Head of caudate nucleus (tissue), 42 donors: ENCODE results near the gene GNLY.

Experiments used
- DNase-seq, 42 donors: peaks; one replicate each; pipeline versions ENCODE4 v3.0.0 to v3.0.0-alpha.2; 2020 to 2021; ENCODE audit warnings: mixed read lengths in 7 of 42
- intact Hi-C: fragments of 100-400 bp; cut with DNase I; formaldehyde crosslinking; loops from one replicate; pipeline ENCODE4 v1.15.0; 2022

Gene GNLY

DNA sequence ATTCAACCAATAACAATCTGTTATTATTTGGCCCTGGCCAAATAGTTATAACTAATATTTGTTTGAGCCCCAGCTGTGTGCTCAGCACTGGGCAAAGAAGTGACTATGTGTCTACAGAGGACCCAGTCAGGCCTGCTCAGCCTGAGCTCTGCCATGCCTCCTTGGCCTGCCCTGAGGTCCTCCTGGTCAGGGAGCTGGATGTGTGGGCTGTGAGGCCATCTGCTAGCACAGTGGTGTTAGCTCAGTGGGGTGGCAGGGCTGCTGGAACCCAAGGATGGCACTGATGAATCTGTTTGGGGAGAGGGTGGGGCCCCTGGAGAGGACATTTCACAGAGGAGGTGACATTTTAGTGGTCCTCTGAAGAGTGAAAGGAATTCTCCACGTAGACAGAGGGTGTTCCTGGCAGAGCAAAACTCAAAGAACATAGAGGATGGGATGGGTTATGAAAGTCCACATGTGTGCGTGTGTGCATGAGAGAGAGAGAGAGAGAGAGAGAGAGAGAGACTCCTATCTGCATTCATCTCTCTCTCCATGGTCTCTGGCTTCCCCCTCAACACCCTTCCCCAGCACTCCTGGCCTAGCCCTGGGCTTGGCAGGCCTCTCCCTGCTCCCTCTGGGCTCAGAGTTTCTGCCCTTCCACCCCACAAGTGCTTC is 38.4 kb downstream of the GNLY start:
- no peak for DNase-seq
- intact Hi-C loops: no loop called here

DNA sequence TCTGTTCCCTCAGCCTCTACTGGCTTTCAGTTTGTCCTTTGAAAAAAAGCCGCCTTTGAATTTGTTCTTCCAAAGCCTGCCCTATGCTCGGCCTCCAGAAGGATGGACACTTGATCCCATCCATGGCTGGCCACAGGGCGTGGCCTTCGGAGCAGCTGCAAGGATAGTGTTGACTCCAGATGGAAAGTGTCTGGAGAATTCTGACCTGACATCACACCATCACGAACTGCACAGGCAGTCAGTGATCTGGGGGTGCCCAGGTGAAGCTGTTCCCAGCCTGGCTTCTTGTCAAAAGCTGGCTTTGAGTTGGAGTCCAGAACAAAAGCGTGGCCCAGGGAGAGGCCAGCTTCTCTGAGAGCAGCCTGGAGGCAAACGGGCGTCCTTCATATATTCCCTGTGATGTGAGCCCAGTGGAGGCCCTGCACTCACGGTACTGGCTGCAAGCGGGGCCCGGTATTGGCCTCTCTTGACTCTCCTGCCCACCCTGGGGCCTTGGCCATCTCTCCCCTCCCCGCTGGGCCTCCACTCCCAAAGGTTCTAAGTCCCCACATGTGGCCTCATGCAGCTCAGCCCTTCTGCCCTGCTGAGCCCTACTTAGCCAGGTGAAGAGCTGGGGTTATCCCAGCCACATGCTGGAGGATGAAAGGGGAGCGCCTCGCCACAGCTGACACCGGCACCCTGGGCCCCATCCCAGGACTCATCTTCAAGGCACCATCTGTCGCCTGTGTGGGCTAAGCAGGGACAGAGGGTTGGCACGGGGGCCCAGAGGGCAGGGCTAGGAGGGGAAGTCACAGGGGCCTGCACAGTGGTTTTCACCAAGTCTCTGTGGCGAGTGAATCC is 39.2 kb downstream of the GNLY start:
- DNase-seq: no peak
- intact Hi-C loops: no loop called here

GRCh38 chr2:85734015-85734414 is 39.9 kb downstream of the GNLY start:
- DNase-seq: peak in 7 of 42 donors; percentile 5 to 70 (median 53)
- intact Hi-C loops: no loop called here

DNA sequence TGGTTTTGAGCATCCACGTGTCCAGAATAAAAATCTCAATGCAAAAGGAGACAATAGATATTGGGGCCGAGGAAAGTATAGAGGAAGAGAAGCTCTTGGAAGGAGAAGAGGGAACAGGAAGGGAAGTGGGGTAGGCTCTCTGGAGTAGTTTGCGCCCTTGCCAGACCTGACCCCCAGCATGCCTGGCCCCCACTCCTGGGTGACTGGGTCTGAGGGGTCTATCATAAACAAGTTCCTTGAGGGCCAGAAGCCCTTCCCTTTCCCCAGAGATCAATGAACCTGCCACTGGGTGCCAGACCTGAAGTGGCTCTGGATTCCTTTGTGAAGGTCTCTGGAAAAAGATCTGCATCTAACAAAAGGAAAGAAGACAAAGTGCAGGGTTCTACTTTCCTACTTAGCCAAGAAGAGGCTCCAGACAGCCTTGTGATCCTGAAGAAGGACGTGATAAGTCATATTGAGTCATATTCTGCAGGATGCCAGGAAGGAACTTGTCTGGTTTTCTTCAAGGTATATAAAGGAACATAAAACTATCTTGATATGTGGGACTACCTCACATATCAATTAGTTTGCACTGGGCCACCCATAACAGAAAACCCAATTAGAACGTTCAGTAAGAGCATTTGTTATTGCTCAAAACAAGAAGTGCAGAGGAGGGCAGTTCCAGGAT is 40.9 kb downstream of the GNLY start:
- no peak for DNase-seq
- intact Hi-C loops: no loop called here

DNA sequence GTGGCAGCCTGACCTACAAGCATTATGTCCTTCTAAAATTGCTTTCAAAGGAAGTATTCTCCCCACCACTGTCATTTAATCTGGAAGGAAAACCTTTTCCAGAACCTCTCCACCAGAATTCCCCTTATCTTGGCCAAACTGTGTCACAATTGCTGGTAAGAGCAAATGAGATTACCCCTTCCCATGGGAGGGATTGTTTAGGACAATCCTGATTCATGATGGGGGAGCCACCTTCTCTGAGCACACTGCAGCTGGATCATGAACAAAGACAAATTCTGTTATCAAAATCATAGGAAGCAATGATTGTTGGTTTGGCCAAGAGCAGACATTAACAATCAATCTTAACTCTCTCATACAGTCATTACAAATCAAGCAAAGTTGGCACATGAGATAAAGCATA is 41.5 kb downstream of the GNLY start:
- no peak for DNase-seq
- intact Hi-C loops: no loop called here

DNA sequence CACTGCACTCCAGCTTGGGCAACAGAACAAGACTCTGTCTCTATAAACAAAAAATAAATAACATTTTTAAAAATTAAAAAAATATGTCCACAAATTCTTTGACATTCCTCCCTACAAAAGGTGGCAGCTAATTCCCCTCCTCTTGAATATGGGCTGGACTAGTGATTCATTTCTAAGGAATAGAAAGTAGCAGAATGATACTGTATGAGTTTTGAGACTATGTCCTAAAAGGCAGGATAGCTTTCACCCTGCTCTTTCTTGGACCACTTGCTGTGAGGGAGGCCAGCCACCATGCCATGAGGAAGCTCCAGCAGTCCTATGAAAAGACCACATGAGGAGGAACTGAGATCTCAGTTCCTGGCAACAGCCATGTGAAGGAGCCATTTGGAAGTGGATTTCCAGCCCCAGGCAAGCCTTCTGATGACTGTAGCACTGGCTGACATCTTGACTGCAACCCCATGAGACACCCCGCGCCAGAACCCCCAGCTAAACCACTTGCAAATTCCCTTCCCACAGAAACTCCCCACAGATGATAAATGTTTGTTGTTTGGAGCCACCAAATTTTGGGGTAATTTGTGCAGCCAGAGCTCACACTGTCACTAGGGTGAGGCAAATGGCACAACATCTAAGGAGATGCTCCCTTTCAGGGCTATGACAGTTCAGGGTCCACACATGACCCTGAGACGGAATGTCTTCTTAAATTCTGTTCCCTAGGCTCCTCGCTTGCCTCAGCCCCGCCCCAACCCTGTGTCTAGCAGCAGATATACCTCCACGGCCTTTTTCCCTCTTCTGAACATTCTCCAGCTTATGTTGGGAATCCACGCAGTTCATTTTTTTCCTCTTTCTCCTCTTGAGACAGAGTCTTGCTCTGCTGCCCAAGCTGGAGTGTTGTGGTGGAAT is 42.5 kb downstream of the GNLY start:
- intact Hi-C loops: no loop called here
- no peak for DNase-seq

DNA sequence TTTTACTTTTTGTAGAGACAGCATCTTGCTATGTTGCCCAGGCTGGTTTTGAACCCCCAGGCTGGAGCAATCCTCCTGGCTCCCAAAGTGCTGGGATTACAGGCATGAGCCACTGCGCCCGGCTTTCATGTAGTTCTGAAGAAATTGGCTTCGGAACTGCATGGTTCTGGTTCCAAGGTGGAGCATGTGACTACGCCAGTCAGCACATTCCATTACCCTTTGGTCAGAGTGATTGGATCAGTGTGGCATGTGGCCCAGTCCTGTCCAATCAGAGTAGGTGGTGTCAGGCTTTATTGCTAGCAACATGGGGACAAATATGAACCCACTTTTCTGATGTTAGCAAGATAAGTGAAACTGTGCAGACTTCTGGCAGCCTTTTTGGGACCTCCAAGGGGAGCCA is 43.3 kb downstream of the GNLY start:
- intact Hi-C loops: no loop called here
- DNase-seq: peak in 6 of 42 donors; percentile 23 to 76 (median 44)

DNA sequence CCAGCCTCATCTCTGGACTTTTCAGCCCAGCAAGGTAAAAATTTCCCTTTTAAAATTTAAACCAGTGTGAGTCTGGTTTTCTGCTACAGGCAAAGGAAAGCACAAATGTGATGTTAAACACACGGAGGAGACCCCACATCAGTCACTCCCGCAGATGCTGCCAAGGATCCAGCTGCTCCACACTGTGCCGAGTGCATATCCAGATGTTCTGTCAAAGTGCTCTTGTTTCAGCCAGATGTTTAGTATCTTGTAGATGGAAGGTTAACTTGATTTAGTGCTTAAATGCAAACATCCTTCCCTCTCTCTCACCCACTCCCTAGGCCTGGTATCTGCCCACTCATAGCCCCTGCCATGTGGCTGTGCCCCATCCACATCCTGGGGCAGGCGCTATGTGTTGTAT is 43.8 kb downstream of the GNLY start:
- no peak for DNase-seq
- intact Hi-C loops: no loop called here

DNA sequence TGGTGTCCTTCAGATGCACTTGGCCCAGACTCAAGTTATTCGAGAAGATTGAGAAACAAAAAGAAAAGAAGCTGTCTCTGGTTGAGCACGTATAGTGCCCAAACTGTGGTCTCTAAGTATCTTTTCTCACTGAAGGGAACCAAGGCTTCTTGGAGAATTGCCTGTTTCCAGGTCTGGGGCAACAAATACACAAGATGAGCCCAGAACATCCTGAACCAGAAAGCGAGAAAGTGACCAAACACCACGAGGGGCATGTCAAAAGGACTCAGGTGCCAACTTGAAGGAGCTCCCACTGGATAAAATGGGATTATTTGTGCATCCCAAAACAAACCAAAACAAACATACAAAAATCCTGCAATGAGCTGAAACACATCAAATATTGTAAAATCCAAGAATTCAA is 46.0 kb downstream of the GNLY start:
- DNase-seq: no peak
- intact Hi-C loops: loop anchor here (5.0 kb wide), 2 partner anchors 57 to 147 kb away; partner anchors contain the start of gene ST3GAL5

GRCh38 chr2:85741211-85741832 is 47.2 kb downstream of the GNLY start:
- intact Hi-C loops: loop anchor here (5.0 kb wide), 2 partner anchors 56 to 146 kb away; partner anchors contain the start of gene ST3GAL5
- peak in 3 of 42 donors; percentile 31 to 48 (median 48) for DNase-seq

DNA sequence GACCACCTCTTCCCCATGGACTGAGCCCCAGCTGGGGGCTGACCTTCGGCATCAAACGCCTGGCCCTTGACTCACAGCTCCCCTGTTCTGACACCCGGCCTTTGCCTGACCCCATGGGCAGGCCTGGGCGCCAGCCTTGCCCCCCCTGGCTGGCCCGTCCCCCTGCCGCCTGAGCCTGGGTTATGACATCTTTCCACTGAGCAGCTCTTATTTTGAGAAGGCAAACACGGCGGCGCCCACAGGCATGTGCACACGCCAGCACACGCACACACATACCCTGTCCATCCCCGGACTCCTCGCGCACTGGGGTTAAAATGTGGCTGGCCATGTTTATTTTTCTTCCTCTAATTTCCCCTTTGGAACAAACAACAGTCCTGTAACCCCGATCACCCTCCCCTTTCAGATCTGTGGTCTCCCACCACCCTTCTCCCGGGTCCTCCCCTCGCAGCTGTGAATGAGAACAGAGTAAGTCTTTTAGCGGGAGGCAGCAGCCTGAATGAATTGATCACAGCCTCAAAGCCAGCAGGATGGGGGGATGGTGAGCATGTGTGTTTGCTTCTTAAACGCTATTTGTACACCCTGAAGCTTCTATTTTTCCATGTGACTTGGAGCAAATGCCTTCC is 47.8 kb downstream of the GNLY start:
- DNase-seq: peak; percentile 55 to 92 (median 80)
- intact Hi-C loops: loop anchor here (5.0 kb wide), 2 partner anchors 55 to 145 kb away; partner anchors contain the start of gene ST3GAL5

GRCh38 chr2:85743304-85743978 is 49.3 kb downstream of the GNLY start:
- intact Hi-C loops: loop anchor here (5.0 kb wide), 2 partner anchors 54 to 144 kb away; partner anchors contain the start of gene ST3GAL5
- peak in 8 of 42 donors; percentile 43 to 68 (median 58) for DNase-seq

GRCh38 chr2:85744055-85744454 is 49.9 kb downstream of the GNLY start:
- intact Hi-C loops: loop anchor here (5.0 kb wide), 2 partner anchors 53 to 143 kb away; partner anchors contain the start of gene ST3GAL5
- DNase-seq: no peak

DNA sequence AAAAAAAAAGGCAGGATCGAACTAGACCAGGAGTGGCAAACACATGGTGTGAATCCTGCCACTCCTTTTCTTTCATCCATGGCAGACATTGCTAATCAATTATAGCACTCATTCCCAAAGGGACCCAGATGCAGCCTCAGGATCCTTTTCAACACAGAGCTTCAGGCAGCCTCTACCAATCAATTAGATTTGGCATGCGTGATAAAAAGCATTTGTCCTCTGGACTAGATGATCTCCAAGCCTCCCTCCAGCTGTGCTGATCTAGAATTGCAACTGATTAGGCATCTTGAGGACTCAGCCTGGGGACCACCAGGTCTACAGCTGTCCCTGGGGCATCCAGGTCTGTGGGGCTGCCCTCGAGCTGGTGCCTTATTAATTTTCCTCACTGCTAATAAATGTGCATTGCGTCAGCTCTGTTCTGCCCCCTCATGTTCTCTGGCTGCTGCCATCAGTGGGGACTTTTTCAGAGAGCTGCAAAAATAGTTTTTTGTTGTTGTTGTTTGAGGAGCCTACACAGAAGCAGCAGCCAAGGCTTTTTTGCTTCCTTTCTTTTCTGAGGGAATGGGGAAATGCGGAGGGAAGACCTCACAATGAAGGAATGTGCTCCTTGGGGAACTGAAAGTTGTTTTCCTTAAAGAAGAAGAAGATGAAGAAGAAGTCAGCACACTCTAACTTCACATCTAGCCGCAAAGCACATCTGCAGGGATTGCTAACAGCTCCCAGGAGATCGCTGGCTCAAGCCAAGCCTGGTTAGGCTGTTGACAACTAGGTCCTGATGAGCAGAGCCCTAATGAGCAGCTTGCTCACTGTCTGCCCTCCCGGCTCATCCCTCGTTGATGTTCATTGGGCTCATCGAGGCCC is 50.8 kb downstream of the GNLY start:
- intact Hi-C loops: loop anchor here (5.0 kb wide), 2 partner anchors 52 to 142 kb away; partner anchors contain the start of gene ST3GAL5
- peak in 28 of 42 donors; percentile 35 to 77 (median 56) for DNase-seq

GRCh38 chr2:85745619-85746018 is 51.5 kb downstream of the GNLY start:
- intact Hi-C loops: no loop called here
- DNase-seq: peak in 3 of 42 donors; percentile 20 to 56 (median 35)
